ENCODE measurements around the gene CCND3. TPM values are rescaled to one million over a fixed set of nuclear protein-coding genes. Genes with fewer than 3 reads are reported as not detected.

Gene CCND3
- total and polyA plus RNA-seq, 2 of the 13 experiments (the other 11 are each of a cell fraction or from before 2014, with no cell fraction given) = 4.3 to 7.2 TPM

GRCh38 chr6:41941280-41942066 lies at the start of gene CCND3 (continued):
- TF ChIP-seq HNF1B (CRISPR knock-in tag; IDR thresholded peaks at IDR 0.05) = no peak
- TF ChIP-seq ZNF280B (CRISPR knock-in tag; IDR thresholded peaks at IDR 0.05; ENCODE audit: borderline replicate concordance) = no peak
- TF ChIP-seq ZFP37 (CRISPR knock-in tag; IDR thresholded peaks at IDR 0.05; ENCODE audit: borderline replicate concordance) = peak; percentile 16; the same call in 1 of the 2 replicates
- TF ChIP-seq HINFP (CRISPR knock-in tag; IDR thresholded peaks at IDR 0.05; ENCODE audit: low read depth) = 0 out of 2 replicates have a peak, but pooled peaks have one; percentile 57
- TF ChIP-seq MLXIP (CRISPR knock-in tag; IDR thresholded peaks at IDR 0.05; ENCODE audit: borderline replicate concordance) = no peak
- no peak for TF ChIP-seq REL (CRISPR knock-in tag; conservative IDR thresholded peaks at IDR 0.05)
- TF ChIP-seq CHCHD3 (CRISPR knock-in tag; IDR thresholded peaks at IDR 0.05) = peak; percentile 74; the same call in 1 of the 2 replicates
- peak; percentile 51 for TF ChIP-seq SRY (CRISPR knock-in tag; IDR thresholded peaks at IDR 0.05)
- TF ChIP-seq CC2D1A (CRISPR knock-in tag; IDR thresholded peaks at IDR 0.05) = no peak
- TF ChIP-seq GMEB1 (CRISPR knock-in tag; IDR thresholded peaks at IDR 0.05; ENCODE audit: borderline replicate concordance) = peak; percentile 78
- TF ChIP-seq ZNF709 (CRISPR knock-in tag; IDR thresholded peaks at IDR 0.05) = no peak
- TF ChIP-seq HNRNPK (IDR thresholded peaks at IDR 0.05; ENCODE audit: low read depth, low read length, poor library complexity, severe bottlenecking) = no peak
- peak in 1 of 2 experiments; percentile 62; a peak in 2 of 4 replicates for TF ChIP-seq KLF16 (CRISPR knock-in tag; IDR thresholded peaks at IDR 0.05)
- TF ChIP-seq ZSCAN21 (CRISPR knock-in tag; IDR thresholded peaks at IDR 0.05; ENCODE audit: borderline replicate concordance) = no peak
- no peak for TF ChIP-seq ZNF558 (CRISPR knock-in tag; IDR thresholded peaks at IDR 0.05; ENCODE audit: borderline replicate concordance)
- TF ChIP-seq ELF4 (CRISPR knock-in tag; IDR thresholded peaks at IDR 0.05; ENCODE audit: borderline replicate concordance) = no peak
- TF ChIP-seq ZNF576 (CRISPR knock-in tag; IDR thresholded peaks at IDR 0.05) = no peak
- TF ChIP-seq ZNF549 (CRISPR knock-in tag; IDR thresholded peaks at IDR 0.05) = no peak
